Measurements from ENCODE around the gene EBF4. TPM values are rescaled to one million over a fixed set of nuclear protein-coding genes. Genes with fewer than 3 reads are reported as not detected.

Gene EBF4
- total RNA-seq, 1 experiment from 2014 or later, result 11.4 TPM

- no TSS peak for BruUV-seq (replicated peaks)
- Histone ChIP-seq H3K9me3 (ENCODE audit: control insufficient read depth in 1 of 2, insufficient read depth in 1 of 2, low read depth in 1 of 2, low read length in 2 of 2) (no peaks in the 10 kb centered on the region), H3K79me2 (ENCODE audit: insufficient read depth, low read length) (no peaks in the 10 kb centered on the region), H3K4me3 (replicated peaks in 1 of 2; ENCODE audit: low read depth in 1 of 2, low read length in 2 of 2) (no peak overlapping the region), H3K4me2 (ENCODE audit: low read length) (peak overlapping the region; percentile 27; the same call in 1 of the 2 replicates), H3K36me3 (ENCODE audit: control insufficient read depth in 1 of 2, insufficient read depth in 2 of 2, low read length in 2 of 2) (no peaks in the 10 kb centered on the region), H3K9ac (ENCODE audit: low read length) (no peak overlapping the region), H4K20me1 (ENCODE audit: insufficient read depth) (no peaks in the 10 kb centered on the region), H3K4me1 (ENCODE audit: control insufficient read depth in 1 of 2, insufficient read depth in 2 of 2, low read length in 2 of 2) (peaks cover 3 to 5% of the 10 kb centered on the region in 2 experiments; a peak in 2 of 4 replicates), H2AFZ (ENCODE audit: low read depth, low read length, poor library complexity, severe bottlenecking) (no peak overlapping the region), H3K9me2 (ENCODE audit: insufficient read depth) (no peaks in the 10 kb centered on the region), H3K27me3 (ENCODE audit: insufficient read depth, low read length) (peaks cover 4% of the 10 kb centered on the region; the same call in 1 of the 2 replicates), H3K27ac (ENCODE audit: low read depth, low read length) (no peak overlapping the region)
- DNase-seq (ENCODE audit: low read depth, low spot score) (no peak), ATAC-seq (no peak)
- CTCF ChIA-PET, result no interaction called here
- intact Hi-C loops (cut with micrococcal nuclease), result no loop called here
- POLR2A ChIA-PET, result no interaction called here
- RAD21 ChIA-PET (ENCODE audit: low non-redundant PET in 1 of 2, low total read pairs in 2 of 2, uncharacterized antibody in 2 of 2, unreplicated experiment in 2 of 2), result no interaction called here
- no peak for TF ChIP-seq CEBPB (IDR thresholded peaks at IDR 0.05; ENCODE audit: low read depth)
- TF ChIP-seq EGR1 (IDR thresholded peaks at IDR 0.05; ENCODE audit: low read depth), result no peak
- TF ChIP-seq EZH2 (IDR thresholded peaks at IDR 0.05), result no peak
- no peak for TF ChIP-seq TCF7L2 (IDR thresholded peaks at IDR 0.05; ENCODE audit: borderline replicate concordance, extremely low read depth, insufficient read depth, insufficient read length)
Observed at GRCh38 chr20:2805689-2806350, 113.2 kb downstream of the EBF4 start.

DNA sequence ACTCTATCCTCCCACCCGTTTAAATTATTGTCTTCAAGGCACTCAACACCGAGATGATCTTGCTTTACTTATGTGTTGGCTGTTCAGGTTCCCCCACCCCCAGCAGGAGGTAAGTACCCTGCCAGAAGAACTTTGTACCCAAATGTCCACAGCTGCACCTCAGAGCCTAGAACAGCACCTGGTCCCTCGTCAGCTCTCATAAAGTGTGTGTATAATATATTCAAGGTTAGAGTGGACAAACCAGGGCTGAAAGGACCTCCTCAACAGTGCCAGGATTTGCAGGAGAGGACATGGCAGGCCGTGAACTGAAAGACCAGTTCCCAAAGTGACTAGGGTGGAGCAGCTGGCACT, 113.7 kb downstream of the EBF4 start:
- ChIA-PET POLR2A (no interaction called here), CTCF (no interaction called here), RAD21 (ENCODE audit: low non-redundant PET in 1 of 2, low total read pairs in 2 of 2, uncharacterized antibody in 2 of 2, unreplicated experiment in 2 of 2) (no interaction called here)
- no peak overlapping the region for H3K27ac ChIP-seq (ENCODE audit: low read depth, low read length)
- peaks cover 3 to 5% of the 10 kb centered on the region in 2 experiments; a peak in 2 of 4 replicates for H3K4me1 ChIP-seq (ENCODE audit: control insufficient read depth in 1 of 2, insufficient read depth in 2 of 2, low read length in 2 of 2)
- no peak for ATAC-seq
- H4K20me1 ChIP-seq (ENCODE audit: insufficient read depth), result no peaks in the 10 kb centered on the region
- H3K36me3 ChIP-seq (ENCODE audit: control insufficient read depth in 1 of 2, insufficient read depth in 2 of 2, low read length in 2 of 2), result no peaks in the 10 kb centered on the region
- no peak overlapping the region for H2AFZ ChIP-seq (ENCODE audit: low read depth, low read length, poor library complexity, severe bottlenecking)
- H3K27me3 ChIP-seq (ENCODE audit: insufficient read depth, low read length), result peaks cover 4% of the 10 kb centered on the region; the same call in 1 of the 2 replicates
- intact Hi-C loops (cut with micrococcal nuclease), result no loop called here
- no peak for DNase-seq (ENCODE audit: low read depth, low spot score)
- H3K4me3 ChIP-seq (replicated peaks in 1 of 2; ENCODE audit: low read depth in 1 of 2, low read length in 2 of 2), result no peak overlapping the region
- H3K9me2 ChIP-seq (ENCODE audit: insufficient read depth), result no peaks in the 10 kb centered on the region
- peak overlapping the region; percentile 27; the same call in 1 of the 2 replicates for H3K4me2 ChIP-seq (ENCODE audit: low read length)
- no peaks in the 10 kb centered on the region for H3K9me3 ChIP-seq (ENCODE audit: control insufficient read depth in 1 of 2, insufficient read depth in 1 of 2, low read depth in 1 of 2, low read length in 2 of 2)
- H3K79me2 ChIP-seq (ENCODE audit: insufficient read depth, low read length), result no peaks in the 10 kb centered on the region
- BruUV-seq (replicated peaks), result no TSS peak
- H3K9ac ChIP-seq (ENCODE audit: low read length), result no peak overlapping the region
- TF ChIP-seq POLR2AphosphoS5 (IDR thresholded peaks at IDR 0.05; ENCODE audit: low read depth, low read length), result no peak
- TF ChIP-seq, protein P1, sequence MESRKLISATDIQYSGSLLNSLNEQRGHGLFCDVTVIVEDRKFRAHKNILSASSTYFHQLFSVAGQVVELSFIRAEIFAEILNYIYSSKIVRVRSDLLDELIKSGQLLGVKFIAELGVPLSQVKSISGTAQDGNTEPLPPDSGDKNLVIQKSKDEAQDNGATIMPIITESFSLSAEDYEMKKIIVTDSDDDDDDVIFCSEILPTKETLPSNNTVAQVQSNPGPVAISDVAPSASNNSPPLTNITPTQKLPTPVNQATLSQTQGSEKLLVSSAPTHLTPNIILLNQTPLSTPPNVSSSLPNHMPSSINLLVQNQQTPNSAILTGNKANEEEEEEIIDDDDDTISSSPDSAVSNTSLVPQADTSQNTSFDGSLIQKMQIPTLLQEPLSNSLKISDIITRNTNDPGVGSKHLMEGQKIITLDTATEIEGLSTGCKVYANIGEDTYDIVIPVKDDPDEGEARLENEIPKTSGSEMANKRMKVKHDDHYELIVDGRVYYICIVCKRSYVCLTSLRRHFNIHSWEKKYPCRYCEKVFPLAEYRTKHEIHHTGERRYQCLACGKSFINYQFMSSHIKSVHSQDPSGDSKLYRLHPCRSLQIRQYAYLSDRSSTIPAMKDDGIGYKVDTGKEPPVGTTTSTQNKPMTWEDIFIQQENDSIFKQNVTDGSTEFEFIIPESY (IDR thresholded peaks at IDR 0.05; ENCODE audit: extremely low read depth, insufficient replicate concordance, low read length), result no peak
- no peak for TF ChIP-seq CEBPB (IDR thresholded peaks at IDR 0.05; ENCODE audit: low read depth)
- TF ChIP-seq, protein P2, sequence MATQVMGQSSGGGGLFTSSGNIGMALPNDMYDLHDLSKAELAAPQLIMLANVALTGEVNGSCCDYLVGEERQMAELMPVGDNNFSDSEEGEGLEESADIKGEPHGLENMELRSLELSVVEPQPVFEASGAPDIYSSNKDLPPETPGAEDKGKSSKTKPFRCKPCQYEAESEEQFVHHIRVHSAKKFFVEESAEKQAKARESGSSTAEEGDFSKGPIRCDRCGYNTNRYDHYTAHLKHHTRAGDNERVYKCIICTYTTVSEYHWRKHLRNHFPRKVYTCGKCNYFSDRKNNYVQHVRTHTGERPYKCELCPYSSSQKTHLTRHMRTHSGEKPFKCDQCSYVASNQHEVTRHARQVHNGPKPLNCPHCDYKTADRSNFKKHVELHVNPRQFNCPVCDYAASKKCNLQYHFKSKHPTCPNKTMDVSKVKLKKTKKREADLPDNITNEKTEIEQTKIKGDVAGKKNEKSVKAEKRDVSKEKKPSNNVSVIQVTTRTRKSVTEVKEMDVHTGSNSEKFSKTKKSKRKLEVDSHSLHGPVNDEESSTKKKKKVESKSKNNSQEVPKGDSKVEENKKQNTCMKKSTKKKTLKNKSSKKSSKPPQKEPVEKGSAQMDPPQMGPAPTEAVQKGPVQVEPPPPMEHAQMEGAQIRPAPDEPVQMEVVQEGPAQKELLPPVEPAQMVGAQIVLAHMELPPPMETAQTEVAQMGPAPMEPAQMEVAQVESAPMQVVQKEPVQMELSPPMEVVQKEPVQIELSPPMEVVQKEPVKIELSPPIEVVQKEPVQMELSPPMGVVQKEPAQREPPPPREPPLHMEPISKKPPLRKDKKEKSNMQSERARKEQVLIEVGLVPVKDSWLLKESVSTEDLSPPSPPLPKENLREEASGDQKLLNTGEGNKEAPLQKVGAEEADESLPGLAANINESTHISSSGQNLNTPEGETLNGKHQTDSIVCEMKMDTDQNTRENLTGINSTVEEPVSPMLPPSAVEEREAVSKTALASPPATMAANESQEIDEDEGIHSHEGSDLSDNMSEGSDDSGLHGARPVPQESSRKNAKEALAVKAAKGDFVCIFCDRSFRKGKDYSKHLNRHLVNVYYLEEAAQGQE (IDR thresholded peaks at IDR 0.05; ENCODE audit: low read depth), result no peak
- no peak for TF ChIP-seq EZH2 (IDR thresholded peaks at IDR 0.05)
- no peak for TF ChIP-seq POLR2A (IDR thresholded peaks at IDR 0.05; ENCODE audit: borderline replicate concordance, extremely low read depth, insufficient read depth, insufficient read length)
- no peak for TF ChIP-seq SRF (IDR thresholded peaks at IDR 0.05; ENCODE audit: low read depth)
- TF ChIP-seq ZNF274 (IDR thresholded peaks at IDR 0.05; ENCODE audit: low read depth, low read length), result no peak
- no peak for TF ChIP-seq MAX (IDR thresholded peaks at IDR 0.05)
- no peak for TF ChIP-seq YY1 (IDR thresholded peaks at IDR 0.05; ENCODE audit: extremely low read depth, insufficient replicate concordance, low read depth, low read length)
- TF ChIP-seq TCF7L2 (IDR thresholded peaks at IDR 0.05; ENCODE audit: borderline replicate concordance, extremely low read depth, insufficient read depth, insufficient read length), result no peak
- no peak for TF ChIP-seq SP1 (IDR thresholded peaks at IDR 0.05; ENCODE audit: low read depth)
- TF ChIP-seq, protein P3, sequence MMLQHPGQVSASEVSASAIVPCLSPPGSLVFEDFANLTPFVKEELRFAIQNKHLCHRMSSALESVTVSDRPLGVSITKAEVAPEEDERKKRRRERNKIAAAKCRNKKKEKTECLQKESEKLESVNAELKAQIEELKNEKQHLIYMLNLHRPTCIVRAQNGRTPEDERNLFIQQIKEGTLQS (IDR thresholded peaks at IDR 0.05), result no peak
